ENCODE measurements around the gene KRT7.

DNA sequence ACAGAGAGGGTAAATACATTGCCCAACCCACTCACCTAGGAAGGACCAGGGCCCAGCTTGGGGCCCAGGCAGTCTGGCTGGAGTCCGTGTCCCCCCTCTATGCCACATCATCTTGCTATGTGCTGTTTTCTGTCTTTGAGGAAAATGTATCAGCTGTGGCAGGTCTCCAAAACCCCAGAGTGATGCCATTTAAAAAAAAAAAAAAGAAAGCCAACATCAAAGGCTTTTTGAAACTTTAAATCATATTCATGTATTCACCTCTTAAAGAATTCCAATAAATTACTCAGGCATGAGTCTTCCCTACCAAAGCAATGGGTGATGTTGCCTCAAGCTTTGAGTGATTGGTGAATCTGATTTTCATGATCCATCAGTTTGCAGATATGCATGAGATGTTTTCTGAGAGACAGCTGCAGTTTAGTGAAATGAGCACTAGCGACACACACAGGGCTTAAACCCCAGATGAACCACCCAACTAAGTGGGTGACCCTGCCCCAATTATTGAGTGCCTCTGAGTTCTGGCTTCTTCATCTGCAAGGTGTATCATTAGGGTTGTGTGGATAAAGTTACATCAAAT lies 52.2 kb downstream of the KRT7 start:
- TF ChIP-seq POLR2AphosphoS5 (IDR thresholded peaks at IDR 0.05; ENCODE audit: insufficient read depth, low read depth, low read length): no peak
- TF ChIP-seq, protein P1, sequence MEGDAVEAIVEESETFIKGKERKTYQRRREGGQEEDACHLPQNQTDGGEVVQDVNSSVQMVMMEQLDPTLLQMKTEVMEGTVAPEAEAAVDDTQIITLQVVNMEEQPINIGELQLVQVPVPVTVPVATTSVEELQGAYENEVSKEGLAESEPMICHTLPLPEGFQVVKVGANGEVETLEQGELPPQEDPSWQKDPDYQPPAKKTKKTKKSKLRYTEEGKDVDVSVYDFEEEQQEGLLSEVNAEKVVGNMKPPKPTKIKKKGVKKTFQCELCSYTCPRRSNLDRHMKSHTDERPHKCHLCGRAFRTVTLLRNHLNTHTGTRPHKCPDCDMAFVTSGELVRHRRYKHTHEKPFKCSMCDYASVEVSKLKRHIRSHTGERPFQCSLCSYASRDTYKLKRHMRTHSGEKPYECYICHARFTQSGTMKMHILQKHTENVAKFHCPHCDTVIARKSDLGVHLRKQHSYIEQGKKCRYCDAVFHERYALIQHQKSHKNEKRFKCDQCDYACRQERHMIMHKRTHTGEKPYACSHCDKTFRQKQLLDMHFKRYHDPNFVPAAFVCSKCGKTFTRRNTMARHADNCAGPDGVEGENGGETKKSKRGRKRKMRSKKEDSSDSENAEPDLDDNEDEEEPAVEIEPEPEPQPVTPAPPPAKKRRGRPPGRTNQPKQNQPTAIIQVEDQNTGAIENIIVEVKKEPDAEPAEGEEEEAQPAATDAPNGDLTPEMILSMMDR (IDR thresholded peaks at IDR 0.05; ENCODE audit: extremely low read depth in 1 of 2, insufficient read depth in 1 of 2, low read depth in 1 of 2, low read length in 2 of 2): no peak
- TF ChIP-seq POLR2A (IDR thresholded peaks at IDR 0.05; ENCODE audit: low read depth, low read length): no peak
